HG03520 (cell line): Measurements from ENCODE around the gene ACVR1.

Source experiments
- ATAC-seq: cut with Tn5 transposase; IDR thresholded peaks from one replicate; pipeline ENCODE4 v1.9.1; 2021; ENCODE audit warnings: mild to moderate bottlenecking, moderate library complexity; ENCODE audit not compliant: unreplicated experiment

Gene ACVR1

DNA sequence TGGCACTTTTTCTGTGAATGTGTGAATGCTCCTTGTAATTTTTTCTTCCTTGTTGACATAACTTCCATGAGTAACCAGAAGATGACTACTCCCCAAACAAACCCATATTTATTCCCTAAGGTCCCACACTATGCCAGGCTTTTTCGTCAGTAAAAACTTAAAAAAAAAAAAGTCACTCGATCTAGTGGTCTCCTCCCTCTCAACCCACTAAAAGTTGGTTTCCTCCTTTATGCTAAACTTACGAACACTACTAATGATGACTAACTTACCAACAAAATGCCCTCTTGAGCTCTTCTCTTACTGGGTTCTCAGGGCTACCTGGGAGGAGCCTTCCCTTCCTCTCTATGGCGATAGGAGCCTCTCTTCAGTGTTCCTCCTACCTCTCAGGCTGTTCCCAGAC lies 18.2 kb downstream of the ACVR1 start:
- ATAC-seq = no peak

GRCh38 chr2:157856187-157856515 lies 20.0 kb downstream of the ACVR1 start:
- no peak for ATAC-seq

DNA sequence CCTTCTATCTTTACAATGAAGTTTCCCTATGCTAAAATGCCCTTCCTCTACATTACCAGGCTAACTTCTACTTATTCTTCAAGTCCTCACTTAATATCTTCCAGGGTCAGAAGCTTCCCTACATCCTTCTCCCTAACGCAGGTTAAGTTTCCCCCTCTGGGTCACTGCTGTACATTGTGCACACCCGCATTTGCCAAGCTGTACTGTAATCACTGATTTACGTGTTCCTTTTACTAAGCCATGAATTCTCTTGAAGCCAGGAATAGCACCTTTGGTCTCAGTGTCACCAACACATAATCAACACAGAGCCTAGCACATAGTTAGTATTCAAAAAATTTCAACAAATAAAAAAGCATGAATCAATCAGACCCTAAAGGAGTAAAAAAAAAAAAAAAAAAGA lies 22.3 kb downstream of the ACVR1 start:
- ATAC-seq = no peak

DNA sequence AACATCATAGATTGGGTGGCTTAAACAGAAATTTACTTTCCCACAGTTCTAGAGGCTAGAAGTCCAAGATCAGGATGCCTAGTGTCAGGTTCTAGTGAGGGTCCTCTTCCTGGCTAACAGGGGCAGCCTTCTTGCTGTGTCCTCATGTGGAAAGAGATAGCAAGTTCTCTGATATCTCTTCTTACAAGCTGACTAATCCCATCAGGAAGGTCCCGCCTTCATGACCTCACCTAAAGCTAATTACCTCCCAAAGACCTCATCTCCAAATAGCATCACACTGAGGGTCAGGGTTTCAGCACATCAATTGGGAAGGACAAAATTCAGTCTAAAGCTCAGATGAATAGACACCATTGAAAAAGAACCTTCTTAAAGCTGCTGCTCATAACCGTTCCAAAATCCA lies 22.9 kb downstream of the ACVR1 start:
- ATAC-seq = no peak

DNA sequence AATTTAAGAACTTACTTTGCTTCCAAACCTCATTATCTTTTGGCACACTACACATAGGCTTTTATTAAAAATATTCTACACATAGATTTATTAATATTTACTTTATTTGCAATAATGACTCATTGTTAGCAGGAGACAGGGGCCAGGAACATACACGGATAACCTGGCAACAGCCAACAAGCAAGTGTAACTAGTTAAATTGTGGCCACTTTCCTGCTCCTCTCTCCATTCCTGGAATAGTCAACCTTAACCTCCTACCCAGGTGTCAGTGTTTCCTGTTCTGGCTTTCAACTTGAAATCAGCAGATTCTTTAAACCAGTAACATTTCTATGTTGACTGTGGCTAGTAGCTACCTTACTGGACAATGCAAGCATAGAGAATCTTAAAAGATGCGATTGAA lies 26.5 kb downstream of the ACVR1 start:
- ATAC-seq = no peak

DNA sequence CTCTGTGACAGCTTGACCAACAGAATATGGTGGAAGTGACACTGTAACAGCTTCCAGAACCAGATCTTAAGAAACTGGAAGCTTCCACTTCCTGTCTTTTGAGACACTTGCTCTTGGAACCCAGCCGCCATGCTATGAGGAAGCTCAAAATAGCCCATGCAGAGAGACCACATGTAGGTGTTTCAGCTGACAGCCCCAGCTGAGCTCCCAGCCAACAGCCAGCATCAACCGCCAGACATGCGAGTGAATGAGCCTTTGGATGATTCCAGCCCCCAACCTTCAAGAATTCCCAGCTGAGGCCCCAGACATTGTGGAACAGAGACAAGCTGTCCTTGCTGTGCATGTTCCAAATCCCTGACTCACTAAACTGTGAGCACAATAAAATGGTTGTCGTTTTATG lies 27.9 kb downstream of the ACVR1 start:
- no peak for ATAC-seq

DNA sequence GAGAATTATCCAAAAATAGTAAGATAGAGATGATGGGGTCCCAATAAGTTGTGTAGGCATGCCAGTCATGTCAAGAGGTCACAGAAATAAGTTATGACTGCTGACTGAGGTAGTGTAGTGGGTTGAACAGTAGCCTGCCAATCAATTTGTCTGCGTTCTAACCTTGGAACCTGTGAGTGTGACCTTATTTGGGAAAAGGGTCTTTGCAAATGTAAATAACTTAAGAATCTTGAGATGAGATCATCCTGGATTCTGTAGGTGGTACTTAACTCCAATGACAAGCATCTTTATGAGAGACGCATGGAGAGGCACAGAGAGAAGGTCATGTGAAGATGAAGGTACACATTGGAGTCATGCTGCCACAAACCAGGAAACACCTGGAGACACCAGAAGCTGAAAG lies 31.0 kb downstream of the ACVR1 start:
- no peak for ATAC-seq

- ATAC-seq = no peak
These were observed 32.2 kb downstream of the ACVR1 start for GRCh38 chr2:157843935-157844334.

DNA sequence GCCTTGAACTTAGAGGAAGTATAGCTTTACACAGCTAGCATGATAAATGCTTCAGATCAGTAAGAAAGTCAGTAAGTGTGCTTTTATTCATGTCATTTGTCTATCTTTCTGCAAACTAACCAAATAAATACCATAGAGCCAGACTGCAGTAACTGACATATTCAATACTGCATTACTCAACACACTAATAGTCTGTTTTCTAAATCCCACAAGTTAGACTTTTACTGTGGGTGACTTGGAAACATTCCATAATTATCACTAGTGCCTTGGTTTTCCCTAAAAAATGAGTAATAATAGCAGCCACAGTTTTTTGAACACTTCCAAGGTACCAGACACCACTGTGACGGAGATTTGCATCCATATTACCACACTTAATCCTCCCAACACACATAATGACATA lies 33.0 kb downstream of the ACVR1 start:
- no peak for ATAC-seq

GRCh38 chr2:157842106-157842879 lies 33.8 kb downstream of the ACVR1 start:
- ATAC-seq = no peak

GRCh38 chr2:157841485-157841884 lies 34.6 kb downstream of the ACVR1 start:
- ATAC-seq = no peak

- no peak for ATAC-seq
These were observed 35.5 kb downstream of the ACVR1 start for GRCh38 chr2:157840568-157841156.

GRCh38 chr2:157839822-157840221 lies 36.3 kb downstream of the ACVR1 start:
- ATAC-seq = no peak

- no peak for ATAC-seq
These were observed 36.8 kb downstream of the ACVR1 start for GRCh38 chr2:157839162-157839801.

- ATAC-seq = no peak
These were observed 37.5 kb downstream of the ACVR1 start for GRCh38 chr2:157838442-157839161.

DNA sequence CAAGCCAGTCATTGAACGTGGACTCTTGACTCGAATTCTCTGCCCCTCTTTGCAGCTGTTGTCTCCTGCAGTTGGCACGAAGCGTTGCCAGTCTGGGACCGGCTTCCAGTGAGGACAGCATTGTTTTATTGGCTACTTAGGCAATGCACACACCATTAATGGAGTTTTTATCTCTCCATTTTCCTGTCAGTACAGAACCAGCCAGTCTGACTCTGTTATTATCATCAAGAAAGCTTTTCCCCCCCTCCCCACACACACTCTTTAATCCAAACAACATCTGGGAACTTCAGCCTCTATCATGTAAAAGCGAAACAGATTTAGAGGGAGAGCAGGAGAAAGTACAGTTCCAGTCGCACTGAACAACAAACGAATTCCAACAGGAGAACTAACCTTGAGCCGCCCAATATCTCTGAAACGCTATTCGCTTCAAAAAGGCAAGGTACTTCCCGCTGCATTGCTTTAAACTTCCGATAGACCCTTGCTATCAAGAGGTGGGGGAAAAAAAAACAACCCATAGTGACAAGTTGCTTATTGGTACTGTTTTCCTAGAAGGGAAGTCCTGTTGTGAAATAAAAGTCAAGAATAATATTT lies 38.2 kb downstream of the ACVR1 start:
- ATAC-seq = no peak

DNA sequence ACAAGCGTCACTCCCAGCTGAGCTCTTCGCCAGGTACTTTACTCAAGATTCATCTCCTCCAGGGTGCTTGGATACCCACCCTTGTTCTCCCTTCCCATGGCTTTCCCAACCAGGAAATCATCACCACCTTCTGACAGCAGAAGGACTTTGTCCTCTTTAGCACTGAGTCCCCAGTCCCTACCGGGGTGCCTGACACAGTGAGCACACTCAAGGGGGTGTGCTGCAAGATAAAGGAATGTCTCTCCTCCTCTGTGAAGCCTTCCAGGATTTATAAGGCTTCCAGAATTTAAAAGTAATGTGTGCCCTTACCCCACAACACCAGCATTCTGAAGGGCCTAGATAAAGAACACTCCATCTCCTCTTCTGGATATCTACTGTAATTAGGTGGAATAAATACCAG lies 39.6 kb downstream of the ACVR1 start:
- ATAC-seq = no peak

GRCh38 chr2:157835425-157835824 lies 40.7 kb downstream of the ACVR1 start:
- no peak for ATAC-seq

DNA sequence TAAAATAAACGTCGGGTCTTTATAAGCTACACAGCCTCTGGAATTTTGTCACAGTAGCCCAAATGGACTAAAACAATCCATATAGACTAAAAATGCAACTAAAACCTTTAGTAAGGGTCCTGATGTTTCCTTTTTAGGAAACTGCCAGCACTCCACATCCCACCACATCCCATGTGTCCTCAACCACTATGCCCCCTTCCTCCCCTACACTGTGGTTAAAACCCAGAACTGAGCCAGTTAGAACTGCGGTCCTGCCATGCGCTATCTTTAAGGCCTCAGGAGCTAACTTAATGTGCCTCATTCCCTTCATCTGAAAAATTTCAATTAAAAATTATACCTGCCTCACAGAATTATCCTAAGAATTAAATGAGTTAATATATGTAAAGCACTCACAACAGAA lies 41.1 kb downstream of the ACVR1 start:
- no peak for ATAC-seq

DNA sequence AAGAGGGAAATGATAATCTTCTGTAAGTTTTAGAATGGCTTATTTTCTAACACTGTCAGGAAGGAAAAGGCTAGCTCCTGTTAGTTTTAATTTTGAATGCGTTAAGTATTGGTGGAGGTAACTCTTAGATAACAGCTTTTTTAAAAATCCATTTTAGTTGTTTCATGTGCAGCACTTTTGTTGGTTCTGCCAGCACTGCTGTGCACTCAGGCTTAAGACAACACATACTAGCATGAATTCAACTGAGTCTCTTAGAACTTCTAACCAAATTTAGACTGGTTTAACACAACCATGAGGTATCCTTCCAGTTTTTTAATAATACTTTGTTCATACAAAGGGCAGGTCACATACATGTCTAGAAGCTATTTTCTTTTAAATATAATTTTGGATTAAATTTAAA lies 42.4 kb downstream of the ACVR1 start:
- ATAC-seq = no peak

- ATAC-seq = no peak
These were observed 44.4 kb downstream of the ACVR1 start for GRCh38 chr2:157831573-157832315.
